GM18505 (cell line): ENCODE data around the gene YAP1.

Experiments used
- ATAC-seq: cut with Tn5 transposase; IDR thresholded peaks from one replicate; pipeline ENCODE4 v1.9.1; 2021; ENCODE audit not compliant: unreplicated experiment
- POLR2A ChIP-seq: IDR thresholded peaks from 4 replicates; pipeline ENCODE4 v1.6.1; 2011; ENCODE audit warnings: borderline replicate concordance; ENCODE audit not compliant: insufficient read depth, insufficient read length; ENCODE audit errors: extremely low read depth

YAP1 gene

GRCh38 chr11:102154806-102155205 is 44.6 kb downstream of the YAP1 start:
- no peak for ATAC-seq
- TF ChIP-seq POLR2A, result no peak

- ATAC-seq, result no peak
- TF ChIP-seq POLR2A, result no peak
These were observed 45.4 kb downstream of the YAP1 start for GRCh38 chr11:102155676-102156075.

GRCh38 chr11:102157219-102157618 is 47.0 kb downstream of the YAP1 start:
- no peak for ATAC-seq
- no peak for TF ChIP-seq POLR2A

- no peak for ATAC-seq
- TF ChIP-seq POLR2A, result no peak
These were observed 48.0 kb downstream of the YAP1 start for GRCh38 chr11:102158164-102158735.

- no peak for ATAC-seq
- TF ChIP-seq POLR2A, result no peak
These were observed 53.1 kb downstream of the YAP1 start for GRCh38 chr11:102163368-102163767.

- TF ChIP-seq POLR2A, result no peak
- ATAC-seq, result no peak
These were observed 56.2 kb downstream of the YAP1 start for GRCh38 chr11:102166175-102167064.

GRCh38 chr11:102168481-102168880 is 58.2 kb downstream of the YAP1 start:
- ATAC-seq, result no peak
- no peak for TF ChIP-seq POLR2A

- TF ChIP-seq POLR2A, result no peak
- ATAC-seq, result no peak
These were observed 60.9 kb downstream of the YAP1 start for GRCh38 chr11:102171101-102171500.

GRCh38 chr11:102172127-102172848 is 62.0 kb downstream of the YAP1 start:
- TF ChIP-seq POLR2A, result no peak
- no peak for ATAC-seq

GRCh38 chr11:102177126-102177525 is 66.9 kb downstream of the YAP1 start:
- ATAC-seq, result no peak
- no peak for TF ChIP-seq POLR2A

GRCh38 chr11:102177974-102178631 is 67.9 kb downstream of the YAP1 start:
- TF ChIP-seq POLR2A, result no peak
- no peak for ATAC-seq

- no peak for TF ChIP-seq POLR2A
- ATAC-seq, result no peak
These were observed 69.1 kb downstream of the YAP1 start for GRCh38 chr11:102179371-102179770.
